Stomach (tissue), 4 donors: ENCODE measurements around the gene PIGW.

ENCODE experiments used
- POLR2AphosphoS5 ChIP-seq, 3 donors: sonication (generic); formaldehyde crosslinking; IDR thresholded peaks; one replicate each; pipeline ENCODE4 v1.6.1; 2016; ENCODE audit warnings: antibody characterized with exemption in 3 of 3
- TF ChIP-seq, protein P1 (sequence below), 7 experiments: fragments of 450-650 bp in 4 of 7; fragments of 200-600 bp in 3 of 7; sonication (generic) in 3 of 7; IDR thresholded peaks; one replicate each; pipeline ENCODE4 v1.5.1; 2016 to 2019; ENCODE audit warnings: antibody characterized with exemption in 7 of 7, control low read depth in 2 of 7, mild to moderate bottlenecking in 1 of 7

DNA sequence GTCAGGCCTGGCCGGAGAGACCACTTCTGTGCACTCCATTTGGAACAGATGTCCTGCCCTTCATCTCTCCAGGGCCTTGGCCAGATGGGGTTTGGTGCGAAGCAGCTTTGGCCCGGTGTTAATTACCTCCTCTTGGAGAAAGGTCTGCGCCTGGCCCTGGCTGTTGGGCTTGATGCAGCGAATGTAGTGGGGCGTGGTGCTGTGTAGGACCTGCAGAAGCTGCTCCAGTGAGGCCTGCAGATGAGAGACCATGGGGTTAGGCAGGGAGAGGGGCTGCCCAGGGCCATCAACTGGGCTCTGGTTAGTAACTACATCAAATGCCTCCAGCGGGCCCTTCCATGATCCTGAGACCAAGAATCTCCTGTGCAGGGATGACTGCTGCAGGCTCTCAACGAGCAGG is 29.6 kb upstream of the PIGW start:
- TF ChIP-seq, protein P1, sequence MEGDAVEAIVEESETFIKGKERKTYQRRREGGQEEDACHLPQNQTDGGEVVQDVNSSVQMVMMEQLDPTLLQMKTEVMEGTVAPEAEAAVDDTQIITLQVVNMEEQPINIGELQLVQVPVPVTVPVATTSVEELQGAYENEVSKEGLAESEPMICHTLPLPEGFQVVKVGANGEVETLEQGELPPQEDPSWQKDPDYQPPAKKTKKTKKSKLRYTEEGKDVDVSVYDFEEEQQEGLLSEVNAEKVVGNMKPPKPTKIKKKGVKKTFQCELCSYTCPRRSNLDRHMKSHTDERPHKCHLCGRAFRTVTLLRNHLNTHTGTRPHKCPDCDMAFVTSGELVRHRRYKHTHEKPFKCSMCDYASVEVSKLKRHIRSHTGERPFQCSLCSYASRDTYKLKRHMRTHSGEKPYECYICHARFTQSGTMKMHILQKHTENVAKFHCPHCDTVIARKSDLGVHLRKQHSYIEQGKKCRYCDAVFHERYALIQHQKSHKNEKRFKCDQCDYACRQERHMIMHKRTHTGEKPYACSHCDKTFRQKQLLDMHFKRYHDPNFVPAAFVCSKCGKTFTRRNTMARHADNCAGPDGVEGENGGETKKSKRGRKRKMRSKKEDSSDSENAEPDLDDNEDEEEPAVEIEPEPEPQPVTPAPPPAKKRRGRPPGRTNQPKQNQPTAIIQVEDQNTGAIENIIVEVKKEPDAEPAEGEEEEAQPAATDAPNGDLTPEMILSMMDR (IDR thresholded peaks at IDR 0.05) = no peak
- TF ChIP-seq POLR2AphosphoS5 (IDR thresholded peaks at IDR 0.05) = no peak
